Ectodermal cell (in vitro differentiated cells): ENCODE results near the gene PCGF3.
"Not testable (repeated sequence)": the region's sequence is repeated elsewhere in the genome, so short reads cannot be mapped to it uniquely, and the experiment has no call there.

Source experiments
- H3K27ac ChIP-seq: 2 replicates; pipeline ENCODE4 v1.7.0; 2013; ENCODE audit warnings: mild to moderate bottlenecking, low read depth, low read length; ENCODE audit not compliant: insufficient read depth, poor library complexity, severe bottlenecking
- H3K27me3 ChIP-seq: 2 replicates; pipeline ENCODE4 v1.7.0; 2013; ENCODE audit warnings: mild to moderate bottlenecking, low read length; ENCODE audit not compliant: insufficient read depth, control insufficient read depth, poor library complexity, severe bottlenecking
- H3K36me3 ChIP-seq: one replicate; pipeline ENCODE4 v1.7.0; 2013; ENCODE audit warnings: low read length; ENCODE audit not compliant: control insufficient read depth, insufficient read depth
- H3K4me1 ChIP-seq: one replicate; pipeline ENCODE4 v1.7.0; 2013; ENCODE audit warnings: low read length; ENCODE audit not compliant: control insufficient read depth, insufficient read depth
- H3K4me3 ChIP-seq: 2 replicates; pipeline ENCODE4 v1.7.0; 2013; ENCODE audit warnings: low read depth, low read length, control low read depth; ENCODE audit not compliant: insufficient read depth
- H3K9me3 ChIP-seq: 2 replicates; pipeline ENCODE4 v1.7.0; 2013; ENCODE audit warnings: mild to moderate bottlenecking, low read length, moderate library complexity; ENCODE audit not compliant: control insufficient read depth
- WGBS, 2 experiments: methylation state at CpG; one replicate each; pipeline ENCODE4 v1.1.7; 2013; ENCODE audit warnings: missing lambda C conversion rate in 2 of 2; 5-methylcytosine and 5-hydroxymethylcytosine counted together

Gene PCGF3

GRCh38 chr4:668219-668618 lies 37.4 kb upstream of the PCGF3 start:
- not testable (repeated sequence) for H3K27me3 ChIP-seq, H3K4me3 ChIP-seq, H3K27ac ChIP-seq, H3K4me1 ChIP-seq, H3K9me3 ChIP-seq
- H3K36me3 ChIP-seq, result peaks cover 13% of the 10 kb centered on the region
- 91% methylated on average over 6 of the region's 6 CpGs for WGBS, 2 experiments

DNA sequence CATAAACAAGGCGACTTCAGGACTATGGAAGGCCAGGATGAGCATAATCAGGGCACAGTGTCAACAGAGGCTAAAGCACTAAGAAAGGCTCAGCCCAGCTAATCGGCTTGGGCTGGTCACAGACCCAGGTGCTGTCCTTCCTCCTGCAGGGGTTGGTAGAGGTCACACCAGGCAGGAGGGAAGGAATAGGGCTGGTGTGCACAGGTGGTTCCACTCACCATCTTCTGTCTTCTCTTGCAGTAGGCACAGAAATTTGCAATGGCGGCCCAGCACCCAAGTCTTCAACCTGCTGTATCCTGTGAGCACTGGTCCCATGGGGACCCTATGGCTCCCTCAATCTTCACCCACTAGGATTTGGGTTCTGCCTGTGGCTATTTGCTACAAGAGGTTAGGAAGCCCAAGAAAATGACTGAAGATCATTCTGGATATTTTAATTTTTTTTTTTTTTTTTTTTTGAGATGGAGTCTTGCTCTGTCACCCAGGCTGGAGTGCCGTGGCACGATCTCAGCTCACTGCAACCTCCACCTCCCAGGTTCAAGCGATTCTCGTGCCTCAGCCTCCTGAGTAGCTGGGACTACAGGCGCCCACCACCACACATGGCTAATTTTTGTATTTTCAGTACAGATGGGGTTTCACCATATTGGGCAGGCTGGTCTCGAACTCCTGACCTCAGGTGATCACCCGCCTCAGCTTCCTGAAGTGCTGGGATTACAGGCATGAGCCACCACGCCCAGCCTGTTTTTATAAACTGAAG lies 35.6 kb upstream of the PCGF3 start:
- not testable (repeated sequence) for H3K4me3 ChIP-seq, H3K4me1 ChIP-seq, H3K27ac ChIP-seq, H3K27me3 ChIP-seq, H3K9me3 ChIP-seq
- peaks cover 13% of the 10 kb centered on the region for H3K36me3 ChIP-seq
- 92 to 93% methylated on average over 11 of the region's 11 CpGs for WGBS, 2 experiments

DNA sequence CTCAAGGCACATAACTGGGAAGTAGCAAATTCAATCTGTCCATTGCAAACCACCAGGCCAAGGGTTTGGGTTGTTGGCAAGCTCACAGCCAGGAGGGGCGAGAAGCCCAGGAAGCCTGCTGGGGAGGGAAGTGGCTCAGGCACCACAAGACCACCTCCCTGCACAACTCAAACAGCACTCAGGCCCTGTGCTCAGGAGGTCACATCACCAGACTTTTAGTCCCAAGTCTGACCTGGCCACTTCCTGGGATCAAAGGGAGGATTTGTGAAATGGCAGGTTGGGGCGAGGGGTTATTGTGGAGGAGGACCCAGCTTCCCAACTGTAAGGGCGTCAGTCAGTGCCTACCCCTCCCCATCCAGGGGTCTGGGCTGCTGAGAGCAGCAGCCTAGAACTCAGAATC lies 33.9 kb upstream of the PCGF3 start:
- H3K27ac ChIP-seq, result no peak overlapping the region
- H3K4me3 ChIP-seq, result no peak overlapping the region
- H3K36me3 ChIP-seq, result peaks cover 13% of the 10 kb centered on the region
- no peaks in the 10 kb centered on the region for H3K27me3 ChIP-seq
- 96% methylated on average over 3 of the region's 3 CpGs for WGBS, 2 experiments
- no peaks in the 10 kb centered on the region for H3K9me3 ChIP-seq
- peaks cover 10% of the 10 kb centered on the region for H3K4me1 ChIP-seq

DNA sequence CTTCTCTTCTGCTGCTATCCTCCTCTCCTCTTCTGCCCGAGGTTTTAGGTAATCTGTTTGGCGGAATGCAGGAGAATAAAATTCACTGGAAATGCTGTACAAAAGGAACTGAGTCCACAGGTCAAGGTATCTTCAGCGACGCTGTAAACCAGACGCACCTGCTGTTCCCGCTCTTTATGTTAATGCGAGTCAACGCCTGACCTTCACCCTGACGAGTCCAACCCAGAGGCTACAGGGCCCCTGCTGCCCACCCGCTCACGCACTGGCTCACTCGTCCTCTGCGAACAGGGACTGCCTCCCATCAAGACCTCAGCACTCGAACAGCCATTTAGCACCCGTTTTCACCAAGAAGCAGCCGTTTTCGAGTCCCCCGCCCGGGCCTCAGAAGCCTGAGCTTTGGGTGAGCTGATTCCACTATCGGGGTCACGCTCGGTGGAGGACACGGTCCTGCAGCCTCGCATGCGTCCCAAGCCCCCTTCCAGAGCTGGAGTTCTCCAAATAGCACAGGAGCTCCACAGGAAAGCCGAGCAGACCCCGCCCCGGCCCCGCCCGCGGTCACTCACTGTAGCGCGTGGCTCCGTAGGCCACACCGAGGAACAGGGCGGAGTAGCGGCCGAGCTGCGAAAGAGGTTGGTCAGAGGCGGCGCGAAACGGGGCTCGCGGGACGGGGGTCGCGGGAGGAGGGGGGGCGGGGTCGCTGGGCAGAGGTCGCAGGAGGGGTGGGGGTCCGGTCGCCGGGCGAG lies 32.1 kb upstream of the PCGF3 start:
- H3K27ac ChIP-seq, result no peak overlapping the region
- peak overlapping the region; percentile 94 for H3K4me3 ChIP-seq
- peaks cover 13% of the 10 kb centered on the region for H3K36me3 ChIP-seq
- peaks cover 10% of the 10 kb centered on the region for H3K4me1 ChIP-seq
- WGBS, 2 experiments, result 8 to 9% methylated on average over 55 of the region's 55 CpGs
- H3K27me3 ChIP-seq, result no peaks in the 10 kb centered on the region
- H3K9me3 ChIP-seq, result no peaks in the 10 kb centered on the region

- Histone ChIP-seq H3K9me3 (no peaks in the 10 kb centered on the region), H3K27ac (no peak within 1 kb of the TSS), H3K36me3 (peaks cover 13% of the 10 kb centered on the region), H3K4me1 (peaks cover 10% of the 10 kb centered on the region), H3K4me3 (peak within 1 kb of the TSS; percentile 94), H3K27me3 (no peaks in the 10 kb centered on the region)
- 1% methylated on average over 84 of the region's 84 CpGs for WGBS, 2 experiments
Observed at GRCh38 chr4:674172-675035, 31.2 kb upstream of the PCGF3 start, which contains the start of the genes ATP5ME and MYL5. TSS of gene ATP5ME (minus strand) at chr4:674276. CDS start at chr4:674247, 29 bp downstream. TSS of gene MYL5 (plus strand) at chr4:674542. CDS start at chr4:678027, 3,485 bp downstream.

GRCh38 chr4:675036-675882 lies 30.4 kb upstream of the PCGF3 start:
- Histone ChIP-seq H3K4me1 (peaks cover 10% of the 10 kb centered on the region), H3K27ac (no peak overlapping the region), H3K9me3 (no peaks in the 10 kb centered on the region), H3K27me3 (peaks cover 5% of the 10 kb centered on the region), H3K4me3 (peak overlapping the region; percentile 94), H3K36me3 (peaks cover 13% of the 10 kb centered on the region)
- 86% methylated on average over 26 of the region's 26 CpGs for WGBS, 2 experiments

DNA sequence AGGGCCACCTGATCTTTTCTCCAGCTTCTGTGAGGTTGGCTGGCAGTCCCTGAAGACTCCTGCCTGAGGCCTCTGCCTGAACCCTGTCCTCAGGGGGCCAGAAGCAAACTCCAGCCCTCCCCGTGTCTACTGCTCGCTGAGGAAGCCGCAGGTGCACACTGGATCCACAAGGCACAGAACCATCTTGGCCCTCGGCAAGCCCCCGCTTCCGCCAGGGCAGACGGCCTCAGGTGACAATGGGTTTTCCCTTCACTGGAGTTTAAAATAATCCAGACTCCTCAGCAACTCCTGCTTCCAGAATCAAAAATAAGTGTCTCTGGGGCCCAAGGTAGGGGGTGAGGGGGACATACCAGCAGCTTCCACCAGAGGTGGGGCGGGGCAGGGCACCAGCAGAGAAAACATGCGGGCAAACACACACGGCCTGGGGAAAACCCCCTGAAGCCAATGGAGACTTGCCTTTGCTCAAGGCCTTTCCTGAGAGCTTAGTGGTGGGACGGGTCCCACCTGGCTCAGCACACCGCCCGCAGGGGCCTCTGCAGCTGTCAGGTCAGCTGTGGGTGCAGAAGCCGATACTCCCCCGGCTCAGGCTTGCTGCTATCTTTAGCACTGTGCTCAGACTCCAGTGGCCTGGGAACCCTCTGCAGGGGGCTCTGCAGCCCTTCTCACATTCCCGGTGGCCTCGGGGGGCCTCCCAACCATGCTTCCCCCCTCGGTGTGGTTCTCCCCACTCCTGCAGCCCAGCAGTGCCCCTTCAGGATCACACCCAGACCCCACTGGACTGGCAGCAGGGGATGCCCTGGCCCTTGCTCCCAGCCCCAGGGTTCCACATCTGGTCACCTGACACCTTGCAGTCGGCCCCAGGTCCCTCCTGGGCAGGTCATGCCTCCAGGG lies 29.4 kb upstream of the PCGF3 start:
- Histone ChIP-seq H3K4me1 (peaks cover 10% of the 10 kb centered on the region), H3K4me3 (no peak overlapping the region), H3K9me3 (no peaks in the 10 kb centered on the region), H3K27me3 (peaks cover 12% of the 10 kb centered on the region), H3K27ac (no peak overlapping the region), H3K36me3 (peaks cover 13% of the 10 kb centered on the region)
- 91 to 92% methylated on average over 19 of the region's 19 CpGs for WGBS, 2 experiments

- 88 to 90% methylated on average over 8 of the region's 8 CpGs for WGBS, 2 experiments
- H3K27ac ChIP-seq, result no peak overlapping the region
- peaks cover 13% of the 10 kb centered on the region for H3K36me3 ChIP-seq
- peaks cover 10% of the 10 kb centered on the region for H3K4me1 ChIP-seq
- H3K27me3 ChIP-seq, result peaks cover 12% of the 10 kb centered on the region
- no peak overlapping the region for H3K4me3 ChIP-seq
- no peaks in the 10 kb centered on the region for H3K9me3 ChIP-seq
Observed at GRCh38 chr4:676871-677235, 28.8 kb upstream of the PCGF3 start.
